BE2C (cell line): ENCODE data around the gene DYRK3.

Source experiments
- DNase-seq: peaks from one replicate; pipeline ENCODE4 v3.0.0-alpha.2; 2020
- H3K27me3 ChIP-seq: fragments of 250-450 bp; sonication (Bioruptor Pico); 2 replicates; pipeline ENCODE4 v1.5.1; 2020; ENCODE audit warnings: mild to moderate bottlenecking
- H3K36me3 ChIP-seq: fragments of 250-450 bp; sonication (Bioruptor Pico); 2 replicates; pipeline ENCODE4 v1.5.1; 2020; ENCODE audit warnings: mild to moderate bottlenecking
- H3K4me1 ChIP-seq: fragments of 250-450 bp; sonication (Bioruptor Pico); 2 replicates; pipeline ENCODE4 v1.5.1; 2020
- H3K4me3 ChIP-seq: 2 replicates; pipeline ENCODE4 v1.5.1; 2011; ENCODE audit warnings: low read depth, low read length
- H3K9me3 ChIP-seq: fragments of 250-450 bp; sonication (Bioruptor Pico); 2 replicates; pipeline ENCODE4 v1.5.1; 2020
- TF ChIP-seq, protein P1 (sequence below): IDR thresholded peaks from 2 replicates; pipeline ENCODE4 v1.5.1; 2012; ENCODE audit warnings: mild to moderate bottlenecking, low read depth, low read length

The DYRK3 gene

DNA sequence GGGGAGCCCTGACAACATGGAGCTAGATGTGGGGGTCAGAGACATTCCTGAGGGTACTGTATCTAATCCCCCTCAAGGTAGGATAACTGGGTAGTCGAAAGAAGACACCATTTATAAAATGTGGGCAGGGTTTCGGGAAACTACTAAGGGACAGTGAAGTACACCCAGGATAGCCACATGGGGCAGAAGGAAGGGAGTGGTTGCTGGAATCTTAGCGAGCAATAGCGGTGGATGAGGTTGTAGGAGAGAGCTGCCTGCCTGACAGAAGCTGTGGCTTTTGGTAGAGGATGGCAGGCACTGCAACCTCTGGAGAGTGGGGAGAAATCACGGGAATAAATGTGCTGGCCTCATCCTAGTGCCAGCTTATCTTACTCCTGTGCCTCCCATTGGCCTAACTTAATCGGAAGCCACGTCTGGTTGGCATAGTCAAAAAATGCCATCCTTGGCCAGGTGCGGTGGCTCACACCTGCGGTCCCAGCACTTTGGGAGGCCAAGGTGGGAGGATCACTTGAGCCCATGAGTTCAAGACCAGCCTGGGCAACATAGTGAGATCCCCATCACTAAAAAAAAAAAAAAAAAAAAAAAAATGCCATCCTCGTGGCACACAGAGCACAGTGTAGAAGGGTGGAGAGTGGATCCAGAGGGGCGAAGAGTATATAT is 26.0 kb downstream of the DYRK3 start:
- H3K36me3 ChIP-seq: no peaks in the 10 kb centered on the region
- no peak overlapping the region for H3K4me3 ChIP-seq
- H3K9me3 ChIP-seq: no peaks in the 10 kb centered on the region
- DNase-seq: no peak
- H3K4me1 ChIP-seq: no peaks in the 10 kb centered on the region
- H3K27me3 ChIP-seq: 0 out of 2 replicates have a peak, but pooled peaks cover 3% of the 10 kb centered on the region
- TF ChIP-seq, protein P1, sequence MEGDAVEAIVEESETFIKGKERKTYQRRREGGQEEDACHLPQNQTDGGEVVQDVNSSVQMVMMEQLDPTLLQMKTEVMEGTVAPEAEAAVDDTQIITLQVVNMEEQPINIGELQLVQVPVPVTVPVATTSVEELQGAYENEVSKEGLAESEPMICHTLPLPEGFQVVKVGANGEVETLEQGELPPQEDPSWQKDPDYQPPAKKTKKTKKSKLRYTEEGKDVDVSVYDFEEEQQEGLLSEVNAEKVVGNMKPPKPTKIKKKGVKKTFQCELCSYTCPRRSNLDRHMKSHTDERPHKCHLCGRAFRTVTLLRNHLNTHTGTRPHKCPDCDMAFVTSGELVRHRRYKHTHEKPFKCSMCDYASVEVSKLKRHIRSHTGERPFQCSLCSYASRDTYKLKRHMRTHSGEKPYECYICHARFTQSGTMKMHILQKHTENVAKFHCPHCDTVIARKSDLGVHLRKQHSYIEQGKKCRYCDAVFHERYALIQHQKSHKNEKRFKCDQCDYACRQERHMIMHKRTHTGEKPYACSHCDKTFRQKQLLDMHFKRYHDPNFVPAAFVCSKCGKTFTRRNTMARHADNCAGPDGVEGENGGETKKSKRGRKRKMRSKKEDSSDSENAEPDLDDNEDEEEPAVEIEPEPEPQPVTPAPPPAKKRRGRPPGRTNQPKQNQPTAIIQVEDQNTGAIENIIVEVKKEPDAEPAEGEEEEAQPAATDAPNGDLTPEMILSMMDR: no peak

- H3K27me3 ChIP-seq: 0 out of 2 replicates have a peak, but pooled peaks cover 3% of the 10 kb centered on the region
- no peaks in the 10 kb centered on the region for H3K4me1 ChIP-seq
- no peak overlapping the region for H3K4me3 ChIP-seq
- no peaks in the 10 kb centered on the region for H3K9me3 ChIP-seq
- no peaks in the 10 kb centered on the region for H3K36me3 ChIP-seq
- DNase-seq: no peak
- TF ChIP-seq, protein P1: no peak
Measured at GRCh38 chr1:206662396-206663092, 27.2 kb downstream of the DYRK3 start.

- no peaks in the 10 kb centered on the region for H3K4me1 ChIP-seq
- TF ChIP-seq, protein P1: no peak
- no peak for DNase-seq
- 0 out of 2 replicates have a peak, but pooled peaks cover 3% of the 10 kb centered on the region for H3K27me3 ChIP-seq
- H3K36me3 ChIP-seq: no peaks in the 10 kb centered on the region
- no peaks in the 10 kb centered on the region for H3K9me3 ChIP-seq
- no peak overlapping the region for H3K4me3 ChIP-seq
Measured at GRCh38 chr1:206663362-206663761, 28.0 kb downstream of the DYRK3 start.

- H3K4me1 ChIP-seq: no peaks in the 10 kb centered on the region
- no peaks in the 10 kb centered on the region for H3K9me3 ChIP-seq
- no peaks in the 10 kb centered on the region for H3K36me3 ChIP-seq
- peak; percentile 80 for DNase-seq
- H3K27me3 ChIP-seq: 0 out of 2 replicates have a peak, but pooled peaks cover 3% of the 10 kb centered on the region
- H3K4me3 ChIP-seq: peak overlapping the region; percentile 34
- TF ChIP-seq, protein P1: peak; percentile 82
Measured at GRCh38 chr1:206663832-206664652, 28.7 kb downstream of the DYRK3 start.

DNA sequence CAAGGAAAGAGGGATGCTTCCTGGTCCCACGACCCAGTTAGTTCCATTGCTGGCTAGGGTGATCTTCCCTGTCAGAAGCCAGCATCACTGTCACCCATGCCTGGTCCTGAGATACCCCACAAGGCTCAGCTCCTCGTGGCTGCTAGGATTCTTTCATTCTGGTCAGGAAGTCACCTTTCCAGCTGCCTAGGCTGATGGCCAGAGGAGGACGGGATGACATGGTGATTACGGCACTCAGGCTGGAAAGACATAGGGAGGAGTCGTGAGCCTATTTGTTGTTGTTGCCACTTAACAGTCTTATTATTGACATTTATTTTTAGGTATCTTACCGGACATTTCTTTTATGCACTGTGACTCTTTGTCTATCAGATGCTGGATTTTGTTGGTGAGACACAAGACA is 29.4 kb downstream of the DYRK3 start:
- Histone ChIP-seq H3K4me3 (no peak overlapping the region), H3K9me3 (no peaks in the 10 kb centered on the region), H3K36me3 (no peaks in the 10 kb centered on the region), H3K4me1 (no peaks in the 10 kb centered on the region), H3K27me3 (0 out of 2 replicates have a peak, but pooled peaks cover 3% of the 10 kb centered on the region)
- TF ChIP-seq, protein P1: no peak
- no peak for DNase-seq
